Activated CD4-positive, alpha-beta memory T cell treated with anti-CD3 and anti-CD28 coated beads, Interleukin-2, amount 10 ng/mL, durations not matched to agents 7 days and 5 days (primary cell): ENCODE measurements around the gene VWA5A. TPM values are rescaled to one million over a fixed set of nuclear protein-coding genes. Genes with fewer than 3 reads are reported as not detected.
"Not testable (repeated sequence)": the region's sequence is repeated elsewhere in the genome, so short reads cannot be mapped to it uniquely, and the experiment has no call there.

ENCODE experiments used
- CTCF ChIA-PET: fragments of 350-600 bp; sonication (Branson Sonifier 250); formaldehyde crosslinking; loops from one replicate; lab custom pipeline; 2021; ENCODE audit warnings: antibody characterized with exemption, inconsistent platforms; lab: Charles Lee
- POLR2A ChIA-PET: fragments of 350-600 bp; sonication (Branson Sonifier 250); formaldehyde crosslinking; loops from one replicate; lab custom pipeline; 2021; ENCODE audit warnings: antibody characterized with exemption; lab: Charles Lee
- DNase-seq: peaks from one replicate; pipeline ENCODE4 v3.0.0-alpha.2; 2020
- H3K27ac Mint-ChIP-seq: one replicate; pipeline ENCODE4 v1.8.0; 2021; ENCODE audit warnings: mild to moderate bottlenecking, mixed read lengths
- H3K27me3 Mint-ChIP-seq: one replicate; pipeline ENCODE4 v1.8.0; 2021; ENCODE audit warnings: mixed read lengths
- H3K36me3 Mint-ChIP-seq: one replicate; pipeline ENCODE4 v1.8.0; 2021; ENCODE audit warnings: low read depth, mixed read lengths
- H3K4me1 Mint-ChIP-seq: one replicate; pipeline ENCODE4 v1.8.0; 2021; ENCODE audit warnings: mixed read lengths
- H3K4me3 Mint-ChIP-seq: one replicate; pipeline ENCODE4 v1.8.0; 2021; ENCODE audit warnings: mild to moderate bottlenecking, mixed read lengths
- H3K9me3 Mint-ChIP-seq: one replicate; pipeline ENCODE4 v1.8.0; 2021; ENCODE audit warnings: mixed read lengths
- total RNA-seq, 2 experiments: library from RNA; stranded (reverse); gene quantifications; one replicate each; pipeline ENCODE4 v1.2.3, GENCODE V29; 2021

VWA5A gene
- total RNA-seq, 2 experiments from 2014 or later, result 6.8 to 7.0 TPM

DNA sequence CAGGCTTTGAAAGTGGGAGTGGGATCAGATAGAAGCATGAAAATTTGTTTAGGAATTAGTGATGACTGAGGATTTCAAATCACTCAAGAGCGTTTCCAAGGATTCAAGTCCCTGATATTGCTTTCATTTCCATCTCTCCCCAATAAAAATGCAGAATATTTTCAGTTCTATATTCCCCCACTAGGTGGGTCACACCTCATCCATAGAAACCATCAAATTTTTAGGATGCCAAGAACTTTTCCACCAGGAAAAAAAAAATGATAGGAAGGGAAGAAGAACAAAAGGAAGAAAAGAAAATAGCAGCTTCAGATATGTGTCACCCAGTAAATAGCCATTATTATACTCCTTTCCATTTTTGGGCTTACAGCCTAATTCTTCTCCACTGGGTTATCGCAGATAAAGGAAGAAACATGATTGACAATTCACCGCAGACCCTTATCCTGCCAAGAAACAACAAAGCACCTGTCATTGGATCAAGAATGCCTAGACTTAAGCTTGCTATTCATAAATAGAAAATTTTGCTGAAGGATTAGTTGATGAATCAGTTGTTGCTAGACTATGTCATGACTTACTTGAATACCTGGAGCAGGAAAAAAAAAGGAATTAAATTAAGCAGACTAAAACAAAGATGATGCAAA lies 37.6 kb downstream of the VWA5A start:
- no peaks in the 10 kb centered on the region for H3K4me1 Mint-ChIP-seq
- H3K27me3 Mint-ChIP-seq, result peaks cover 4% of the 10 kb centered on the region
- ChIA-PET POLR2A (no interaction called here), CTCF (interaction anchor here (1.7 kb wide), 1 partner anchor 84 kb away, joined by 4 read pairs; no protein-coding TSS in a partner anchor)
- no peak for DNase-seq
- H3K9me3 Mint-ChIP-seq, result no peaks in the 10 kb centered on the region
- H3K4me3 Mint-ChIP-seq, result no peak overlapping the region
- no peaks in the 10 kb centered on the region for H3K36me3 Mint-ChIP-seq
- H3K27ac Mint-ChIP-seq, result no peak overlapping the region

GRCh38 chr11:124153821-124154220 lies 38.6 kb downstream of the VWA5A start:
- Mint-ChIP-seq H3K27ac (no peak overlapping the region), H3K9me3 (no peaks in the 10 kb centered on the region), H3K36me3 (no peaks in the 10 kb centered on the region), H3K4me3 (no peak overlapping the region), H3K27me3 (peaks cover 4% of the 10 kb centered on the region), H3K4me1 (no peaks in the 10 kb centered on the region)
- ChIA-PET CTCF (interaction anchor here (1.7 kb wide), 1 partner anchor 85 kb away, joined by 4 read pairs; no protein-coding TSS in a partner anchor), POLR2A (no interaction called here)
- no peak for DNase-seq

DNA sequence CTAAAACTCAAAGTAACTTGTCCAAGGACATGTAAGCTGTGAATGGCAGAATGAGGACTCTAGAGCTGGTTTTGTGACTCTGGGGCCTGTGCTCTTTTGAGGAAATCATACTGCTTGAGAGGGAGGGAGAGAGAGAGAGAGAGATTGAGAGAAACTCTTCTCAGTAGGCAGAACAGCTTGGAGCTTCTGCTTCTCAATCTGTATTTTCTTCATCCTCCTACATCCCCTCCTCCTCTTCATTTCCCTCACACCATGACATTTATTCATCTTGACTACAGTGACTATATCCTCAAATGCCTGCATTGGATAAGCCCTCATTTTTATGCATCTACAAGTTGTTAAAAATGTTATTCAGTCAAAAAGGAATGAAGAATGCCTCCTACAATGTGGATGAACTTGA lies 44.2 kb downstream of the VWA5A start:
- no peak overlapping the region for H3K27ac Mint-ChIP-seq
- ChIA-PET CTCF (interaction anchor here (1.6 kb wide), 1 partner anchor 88 kb away, joined by 7 read pairs; no protein-coding TSS in a partner anchor), POLR2A (no interaction called here)
- H3K36me3 Mint-ChIP-seq, result no peaks in the 10 kb centered on the region
- no peak overlapping the region for H3K4me3 Mint-ChIP-seq
- no peak for DNase-seq
- H3K27me3 Mint-ChIP-seq, result peaks cover 5% of the 10 kb centered on the region
- H3K4me1 Mint-ChIP-seq, result no peaks in the 10 kb centered on the region
- no peaks in the 10 kb centered on the region for H3K9me3 Mint-ChIP-seq

DNA sequence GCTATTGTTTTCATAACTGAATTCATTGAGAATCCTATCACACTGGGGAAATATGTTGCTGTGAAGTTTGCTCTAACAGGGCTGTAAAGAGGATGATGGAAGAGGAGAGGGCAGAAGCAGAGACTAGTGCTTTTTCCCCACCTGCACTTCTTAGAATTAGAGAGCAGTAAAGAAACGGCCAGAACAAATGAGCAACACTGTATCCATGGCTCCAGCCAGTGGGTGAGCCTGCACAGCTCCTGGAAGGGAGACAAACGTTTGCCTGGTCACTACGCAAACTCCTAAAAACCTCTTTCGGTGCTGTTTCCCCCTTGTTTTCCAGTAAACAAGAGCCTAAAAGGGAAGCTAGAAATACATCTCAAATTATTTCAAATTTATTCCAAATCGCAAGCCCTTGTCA lies 45.7 kb downstream of the VWA5A start:
- Mint-ChIP-seq H3K9me3 (no peaks in the 10 kb centered on the region), H3K27ac (no peak overlapping the region), H3K27me3 (peaks cover 4% of the 10 kb centered on the region), H3K4me1 (no peaks in the 10 kb centered on the region), H3K36me3 (no peaks in the 10 kb centered on the region), H3K4me3 (no peak overlapping the region)
- CTCF ChIA-PET, result no interaction called here
- DNase-seq, result no peak
- POLR2A ChIA-PET, result interaction anchor here (0.6 kb wide), 1 partner anchor 45 kb away, joined by 3 read pairs; no protein-coding TSS in a partner anchor

GRCh38 chr11:124167826-124168231 lies 52.6 kb downstream of the VWA5A start:
- POLR2A ChIA-PET, result no interaction called here
- Mint-ChIP-seq H3K4me3 (no peak overlapping the region), H3K27me3 (peaks cover 1% of the 10 kb centered on the region), H3K4me1 (no peaks in the 10 kb centered on the region), H3K36me3 (no peaks in the 10 kb centered on the region), H3K27ac (no peak overlapping the region), H3K9me3 (no peaks in the 10 kb centered on the region)
- no peak for DNase-seq
- CTCF ChIA-PET, result no interaction called here

DNA sequence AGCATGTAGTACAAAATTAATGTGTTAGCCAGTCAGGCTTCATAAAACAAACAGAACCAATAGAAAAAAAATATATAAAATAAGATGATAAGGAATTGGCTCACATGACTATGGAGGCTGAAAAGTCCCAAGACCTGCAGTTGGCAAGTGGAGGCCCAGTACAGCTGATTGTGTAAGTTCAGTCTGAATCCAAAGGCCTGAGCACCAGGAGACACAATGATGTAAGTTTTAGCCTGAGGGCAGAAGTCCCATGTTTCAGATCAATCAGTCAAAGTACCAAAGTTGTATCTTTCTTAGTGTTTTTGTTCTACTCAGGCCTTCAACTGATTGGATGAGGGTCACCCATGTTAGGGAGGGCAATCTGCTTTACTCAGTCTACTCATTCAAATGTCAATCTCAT lies 53.5 kb downstream of the VWA5A start:
- Mint-ChIP-seq H3K36me3 (no peaks in the 10 kb centered on the region), H3K27ac (no peak overlapping the region), H3K9me3 (no peaks in the 10 kb centered on the region), H3K4me1 (no peaks in the 10 kb centered on the region), H3K27me3 (no peaks in the 10 kb centered on the region), H3K4me3 (no peak overlapping the region)
- DNase-seq, result no peak
- ChIA-PET CTCF (no interaction called here), POLR2A (no interaction called here)

DNA sequence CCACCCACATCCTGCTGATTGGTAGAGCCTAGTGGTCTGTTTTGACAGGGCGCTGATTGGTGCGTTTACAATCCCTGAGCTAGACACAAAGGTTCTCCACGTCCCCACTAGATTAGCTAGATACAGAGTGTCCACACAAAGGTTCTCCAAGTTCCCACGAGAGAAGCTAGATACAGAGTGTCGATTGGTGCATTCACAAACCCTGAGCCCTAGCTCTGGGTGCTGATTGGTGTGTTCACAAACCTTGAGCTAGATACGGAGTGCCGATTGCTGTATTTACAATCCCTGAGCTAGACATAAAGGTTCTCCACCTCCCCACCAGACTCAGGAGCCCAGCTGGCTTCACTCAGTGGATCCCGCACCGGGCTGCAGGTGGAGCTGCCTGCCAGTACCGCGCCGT lies 55.1 kb downstream of the VWA5A start:
- H3K4me1 Mint-ChIP-seq, DNase-seq, POLR2A ChIA-PET, H3K27me3 Mint-ChIP-seq, CTCF ChIA-PET, H3K9me3 Mint-ChIP-seq, H3K4me3 Mint-ChIP-seq, H3K36me3 Mint-ChIP-seq, H3K27ac Mint-ChIP-seq: not testable (repeated sequence)

DNA sequence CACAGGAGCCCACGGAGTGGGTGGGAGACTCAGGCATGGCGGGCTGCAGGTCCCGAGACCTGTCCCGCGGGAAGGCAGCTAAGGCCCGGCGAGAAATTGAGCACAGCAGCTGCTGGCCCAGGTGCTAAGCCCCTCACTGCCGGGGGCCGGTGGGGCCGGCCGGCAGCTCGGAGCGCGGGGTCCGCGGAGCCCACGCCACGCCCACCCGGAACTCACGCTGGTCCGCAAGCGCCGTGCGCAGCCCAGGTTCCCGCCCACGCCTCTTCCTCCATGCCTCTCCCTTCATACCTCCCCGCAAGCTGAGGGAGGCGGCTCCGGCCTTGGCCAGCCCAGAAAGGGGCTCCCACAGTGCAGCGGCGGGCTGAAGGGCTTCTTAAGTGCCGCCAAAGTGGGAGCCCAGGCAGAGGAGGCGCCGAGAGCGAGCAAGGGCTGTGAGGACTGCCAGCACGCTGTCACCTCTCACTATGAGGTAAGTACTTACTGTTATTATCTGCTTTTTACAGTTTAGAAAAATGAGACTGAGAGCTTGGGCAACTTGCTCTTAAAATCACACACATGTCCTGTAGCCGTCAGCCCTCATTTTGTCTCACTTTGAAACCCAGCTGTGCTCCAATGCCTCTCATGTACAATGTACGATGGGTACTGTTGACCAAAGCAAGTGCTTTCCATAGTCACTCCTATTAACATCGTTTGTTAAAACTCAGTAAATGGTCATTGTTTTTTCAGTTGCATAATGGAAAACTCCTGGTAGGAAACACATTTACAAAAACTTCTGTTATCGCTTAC lies 55.7 kb downstream of the VWA5A start:
- no peaks in the 10 kb centered on the region for H3K4me1 Mint-ChIP-seq
- H3K4me3 Mint-ChIP-seq, result no peak overlapping the region
- no peak for DNase-seq
- CTCF ChIA-PET, result no interaction called here
- POLR2A ChIA-PET, result no interaction called here
- H3K9me3 Mint-ChIP-seq, result no peaks in the 10 kb centered on the region
- H3K27ac Mint-ChIP-seq, result no peak overlapping the region
- H3K27me3 Mint-ChIP-seq, result no peaks in the 10 kb centered on the region
- H3K36me3 Mint-ChIP-seq, result no peaks in the 10 kb centered on the region

DNA sequence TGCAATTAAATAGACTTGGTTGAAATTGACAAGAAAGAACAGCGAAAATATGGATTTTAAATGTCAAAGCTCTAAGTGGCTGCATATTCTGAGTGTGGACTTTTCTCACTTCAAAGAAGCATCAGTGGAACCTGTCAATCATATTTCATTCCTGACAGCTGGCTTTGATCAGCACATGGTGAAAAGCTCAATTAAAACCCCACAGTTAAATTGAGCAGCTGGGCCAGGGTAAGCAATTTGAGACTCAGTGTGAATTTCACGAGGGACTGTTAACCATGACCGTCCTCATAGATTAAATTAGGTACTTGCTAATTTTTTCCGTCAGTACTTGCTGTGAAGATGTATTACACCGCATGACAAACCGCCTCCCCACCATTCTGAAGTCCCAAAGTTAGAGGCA lies 56.9 kb downstream of the VWA5A start:
- no peaks in the 10 kb centered on the region for H3K36me3 Mint-ChIP-seq
- H3K27me3 Mint-ChIP-seq, result no peaks in the 10 kb centered on the region
- no peaks in the 10 kb centered on the region for H3K9me3 Mint-ChIP-seq
- DNase-seq, result no peak
- H3K4me3 Mint-ChIP-seq, result no peak overlapping the region
- no peak overlapping the region for H3K27ac Mint-ChIP-seq
- H3K4me1 Mint-ChIP-seq, result no peaks in the 10 kb centered on the region
- POLR2A ChIA-PET, result no interaction called here
- CTCF ChIA-PET, result no interaction called here

DNA sequence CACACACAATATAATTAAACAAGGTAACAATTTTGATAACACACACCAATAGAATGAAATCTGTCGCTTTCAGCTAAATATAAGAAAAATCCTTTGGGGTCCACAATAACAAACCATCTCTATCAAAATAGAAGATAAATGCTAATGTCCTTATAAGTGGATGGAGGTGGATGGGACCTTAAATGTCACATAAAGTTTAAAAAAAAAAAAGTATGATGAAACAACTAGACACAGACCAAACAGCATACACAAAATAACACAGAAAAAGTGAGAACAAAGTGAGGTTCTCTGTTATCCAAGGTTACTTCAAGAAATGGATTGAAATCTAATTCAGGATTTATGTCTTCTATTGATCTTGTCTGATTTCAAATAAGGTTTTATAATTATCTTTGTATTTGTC lies 57.3 kb downstream of the VWA5A start:
- H3K9me3 Mint-ChIP-seq, result no peaks in the 10 kb centered on the region
- H3K4me3 Mint-ChIP-seq, result no peak overlapping the region
- no peaks in the 10 kb centered on the region for H3K36me3 Mint-ChIP-seq
- DNase-seq, result no peak
- H3K4me1 Mint-ChIP-seq, result no peaks in the 10 kb centered on the region
- CTCF ChIA-PET, result no interaction called here
- no peaks in the 10 kb centered on the region for H3K27me3 Mint-ChIP-seq
- no peak overlapping the region for H3K27ac Mint-ChIP-seq
- POLR2A ChIA-PET, result no interaction called here

- no peaks in the 10 kb centered on the region for H3K36me3 Mint-ChIP-seq
- no peaks in the 10 kb centered on the region for H3K9me3 Mint-ChIP-seq
- no peak overlapping the region for H3K4me3 Mint-ChIP-seq
- H3K4me1 Mint-ChIP-seq, result no peaks in the 10 kb centered on the region
- DNase-seq, result no peak
- H3K27me3 Mint-ChIP-seq, result no peaks in the 10 kb centered on the region
- CTCF ChIA-PET, result no interaction called here
- POLR2A ChIA-PET, result no interaction called here
- no peak overlapping the region for H3K27ac Mint-ChIP-seq
These were observed 58.8 kb downstream of the VWA5A start for GRCh38 chr11:124174001-124174583.

GRCh38 chr11:124176925-124177715 lies 61.9 kb downstream of the VWA5A start:
- ChIA-PET CTCF (no interaction called here), POLR2A (no interaction called here)
- Mint-ChIP-seq H3K4me3 (no peak overlapping the region), H3K4me1 (no peaks in the 10 kb centered on the region), H3K27ac (no peak overlapping the region), H3K27me3 (peaks cover 4% of the 10 kb centered on the region), H3K9me3 (no peaks in the 10 kb centered on the region), H3K36me3 (no peaks in the 10 kb centered on the region)
- DNase-seq, result no peak

- Mint-ChIP-seq H3K4me3 (no peak overlapping the region), H3K4me1 (no peaks in the 10 kb centered on the region), H3K27ac (no peak overlapping the region), H3K27me3 (peaks cover 8% of the 10 kb centered on the region), H3K9me3 (no peaks in the 10 kb centered on the region), H3K36me3 (no peaks in the 10 kb centered on the region)
- POLR2A ChIA-PET, result no interaction called here
- DNase-seq, result no peak
- CTCF ChIA-PET, result no interaction called here
These were observed 64.1 kb downstream of the VWA5A start for GRCh38 chr11:124179310-124179709.
